Activated CD8-positive, alpha-beta memory T cell treated with anti-CD3 and anti-CD28 coated beads, Interleukin-2, amount 50 U/mL, for 4 hours (primary cell): Measurements from ENCODE around the gene DENND2A.

ENCODE experiments used
- DNase-seq: peaks from one replicate; pipeline ENCODE4 v3.0.0-alpha.2; 2020

DENND2A gene

DNA sequence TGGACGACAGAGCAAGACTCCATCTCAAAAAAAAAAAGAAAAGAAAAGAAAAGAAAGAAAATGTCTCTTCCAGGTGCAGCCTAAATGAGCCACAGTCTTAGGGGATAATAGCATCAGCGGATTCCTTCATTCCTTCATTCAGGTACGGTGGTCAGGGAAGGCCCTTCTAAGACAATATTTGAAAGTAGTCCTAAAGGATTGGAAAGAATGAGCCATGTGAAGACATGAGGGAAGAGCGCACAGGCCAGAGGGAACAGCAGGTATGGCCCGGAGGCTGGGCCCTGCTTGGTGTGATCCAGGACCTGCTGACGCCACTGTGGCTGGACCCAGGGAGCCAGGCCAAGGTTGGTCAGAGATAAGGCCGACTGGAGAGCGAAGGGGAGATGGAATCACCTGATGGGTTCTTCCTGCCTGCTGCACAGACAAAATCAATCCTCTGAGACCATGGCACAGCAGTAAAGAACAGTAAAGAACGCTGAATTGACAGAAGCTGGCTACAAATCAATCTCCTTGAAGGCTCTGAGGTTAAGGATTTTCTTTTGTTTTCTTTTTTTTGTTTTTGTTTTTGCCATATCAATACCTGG, 145.0 kb downstream of the DENND2A start:
- no peak for DNase-seq

DNA sequence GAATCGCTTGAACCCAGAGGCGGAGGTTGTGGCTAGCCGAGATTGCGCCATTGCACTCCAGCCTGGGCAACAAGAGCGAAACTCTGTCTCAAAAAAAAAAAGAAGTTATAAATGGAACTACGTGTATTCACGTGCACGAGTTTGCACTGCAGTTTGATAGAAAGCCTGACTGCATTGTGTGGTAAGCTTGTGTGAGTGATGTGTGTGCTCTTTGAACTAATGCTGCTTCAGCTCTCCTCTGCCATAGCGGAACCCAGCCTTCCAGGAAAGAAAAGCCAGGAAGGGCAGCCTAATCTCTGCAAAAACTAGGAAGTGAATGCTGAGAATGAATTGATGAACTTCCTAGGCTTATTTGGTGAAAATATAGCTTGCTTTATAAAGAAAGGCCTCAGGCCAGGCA, 145.7 kb downstream of the DENND2A start:
- DNase-seq, result no peak

DNA sequence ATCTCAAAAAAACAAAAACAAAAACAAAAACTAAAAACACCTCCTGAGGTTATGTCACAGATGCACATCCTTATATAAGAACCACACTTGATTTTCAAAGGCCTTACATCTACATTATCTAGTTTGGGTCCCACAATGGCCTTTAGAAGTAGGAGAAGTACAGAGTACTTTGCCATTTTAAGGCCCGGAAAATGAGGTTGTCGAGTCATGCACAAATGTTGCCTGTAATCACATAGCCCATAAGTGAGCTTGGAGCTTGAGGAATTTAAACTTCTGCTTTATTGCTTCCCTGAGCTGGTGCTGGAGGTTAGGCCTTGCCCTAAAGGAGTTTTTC, 151.6 kb downstream of the DENND2A start:
- no peak for DNase-seq

DNA sequence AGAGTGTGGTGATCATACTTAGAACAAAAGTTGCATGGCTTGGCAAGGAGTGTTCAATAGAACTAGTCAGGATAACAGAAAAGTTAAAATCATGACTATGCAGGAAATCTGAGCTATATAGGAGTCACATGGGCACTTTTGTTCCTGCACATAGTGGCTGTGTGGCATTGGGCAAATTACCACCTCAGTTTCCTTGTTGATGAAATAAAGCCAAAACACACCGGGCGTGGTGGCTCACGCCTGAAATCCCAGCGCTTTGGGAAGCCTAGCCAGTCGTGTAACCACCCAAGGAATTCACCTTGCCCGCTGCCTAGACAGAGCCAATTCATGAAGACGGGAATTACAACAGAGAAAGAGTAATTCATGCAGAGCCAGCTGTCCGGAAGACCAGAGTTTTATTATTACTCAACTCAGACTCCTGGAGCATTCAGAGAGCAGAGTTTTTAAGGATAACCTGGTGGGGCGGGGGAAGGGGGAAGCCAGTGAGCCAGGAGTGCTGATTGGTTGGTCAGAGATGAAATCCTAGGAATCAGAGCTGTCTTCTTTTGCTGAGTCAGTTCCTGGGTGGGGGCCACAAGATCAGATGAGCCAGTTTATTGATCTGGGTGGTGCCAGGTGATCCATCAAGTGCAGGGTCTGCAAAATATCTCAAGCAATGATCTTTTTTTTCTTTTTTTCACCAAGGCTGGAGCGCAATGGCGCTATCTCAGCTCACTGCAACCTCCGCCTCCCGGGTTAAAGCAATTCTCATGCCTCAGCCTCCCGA, 154.9 kb downstream of the DENND2A start:
- DNase-seq, result no peak

DNA sequence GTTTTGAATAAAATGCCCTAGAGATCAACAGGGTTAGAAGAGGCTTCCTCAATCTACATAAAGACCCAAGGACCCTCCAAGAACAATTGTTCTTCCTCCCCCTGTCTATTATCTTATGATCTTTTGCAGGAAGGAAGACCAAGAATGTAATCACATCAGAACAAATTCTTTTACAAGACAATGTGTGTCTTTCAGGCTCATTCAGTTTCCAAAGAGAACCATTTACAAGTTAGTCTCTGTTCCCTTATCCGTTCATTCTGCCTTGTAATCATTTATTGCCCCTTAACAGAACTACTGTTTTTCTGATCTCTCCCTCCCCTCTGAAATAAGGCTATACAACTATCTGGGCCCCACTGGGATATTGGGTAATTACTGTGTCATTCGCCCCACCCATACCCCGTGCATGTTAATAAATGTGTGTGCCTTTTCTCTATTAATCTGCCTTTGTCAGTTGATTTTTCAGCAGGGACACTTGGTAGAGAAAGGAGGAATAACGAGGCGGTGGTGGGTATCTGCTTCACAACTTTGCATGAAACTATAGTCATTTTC, 155.6 kb downstream of the DENND2A start:
- no peak for DNase-seq

DNA sequence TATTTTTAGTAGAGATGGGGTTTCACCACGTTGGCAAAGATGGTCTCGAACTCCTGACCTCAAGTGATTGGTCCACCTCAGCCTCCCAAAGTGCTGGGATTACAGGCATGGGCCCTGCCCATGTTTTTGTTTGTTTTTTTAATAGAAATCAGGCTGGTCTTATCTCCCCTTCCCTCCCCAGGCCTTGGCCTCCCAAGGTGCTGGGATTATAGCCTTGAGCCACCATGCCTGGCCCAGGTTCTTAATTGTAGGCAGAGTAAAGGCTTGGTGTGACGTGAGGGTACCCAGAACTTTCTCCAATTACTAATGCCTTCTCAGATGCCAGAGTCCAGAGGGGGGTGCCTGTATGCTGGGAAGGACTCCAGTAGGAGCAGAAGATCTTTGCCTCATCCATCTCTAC, 156.1 kb downstream of the DENND2A start:
- no peak for DNase-seq

DNA sequence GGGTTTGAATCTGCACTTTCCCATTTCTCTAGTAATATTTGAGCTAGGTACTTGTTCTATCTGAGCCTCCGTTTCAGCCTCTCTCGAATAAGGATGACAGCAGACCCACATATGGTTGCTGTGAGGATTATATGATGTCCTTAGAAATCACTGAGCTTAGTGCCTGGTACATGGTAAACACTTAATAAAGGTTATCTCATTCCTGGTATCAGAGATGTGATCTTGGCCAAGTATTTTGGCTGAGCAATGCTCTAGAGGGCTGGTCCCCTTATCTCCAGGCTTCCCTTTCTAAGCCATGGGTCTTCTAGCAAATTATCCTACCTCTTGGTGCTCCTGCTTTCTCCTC, 160.9 kb downstream of the DENND2A start:
- no peak for DNase-seq

DNA sequence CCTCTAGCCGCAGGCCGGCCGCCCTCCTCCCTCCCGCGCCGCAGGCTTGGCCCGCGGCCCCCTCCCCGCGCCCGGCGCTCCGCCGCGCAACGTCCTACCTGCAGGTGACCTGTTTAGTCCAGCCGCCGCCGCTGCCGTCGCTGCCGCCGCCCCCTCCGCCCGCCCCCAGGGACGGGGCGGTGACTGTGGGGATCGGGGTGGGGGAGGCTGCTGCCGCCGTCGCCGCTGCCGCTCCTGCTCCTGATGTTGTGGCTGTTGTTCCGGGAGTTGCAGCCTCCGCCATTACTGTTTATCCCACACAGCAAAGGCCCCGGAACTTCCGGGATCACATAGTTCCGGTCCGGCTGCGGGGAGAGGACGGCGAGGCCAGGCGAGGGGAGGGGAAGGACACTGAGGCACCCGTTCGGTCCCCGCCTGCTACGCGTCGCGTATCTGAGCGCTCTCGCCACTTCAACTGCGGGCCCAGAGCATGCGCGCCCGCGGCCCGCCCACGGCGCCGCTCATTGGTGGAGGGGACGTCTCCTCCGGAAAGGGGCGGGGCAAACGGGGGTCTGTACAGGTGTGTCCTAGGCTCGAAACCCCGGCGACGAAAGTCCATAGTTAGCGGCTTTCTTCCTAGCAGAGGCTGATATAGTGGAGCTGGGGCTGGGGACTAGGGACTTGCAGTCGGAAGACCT, 161.4 kb downstream of the DENND2A start, which contains the start of gene MKRN1:
Gene MKRN1 (minus strand): TSS at position 444 of the 677 bp plus-strand sequence. CDS start 161 bp downstream, at position 283.
- peak; percentile 96 for DNase-seq

DNA sequence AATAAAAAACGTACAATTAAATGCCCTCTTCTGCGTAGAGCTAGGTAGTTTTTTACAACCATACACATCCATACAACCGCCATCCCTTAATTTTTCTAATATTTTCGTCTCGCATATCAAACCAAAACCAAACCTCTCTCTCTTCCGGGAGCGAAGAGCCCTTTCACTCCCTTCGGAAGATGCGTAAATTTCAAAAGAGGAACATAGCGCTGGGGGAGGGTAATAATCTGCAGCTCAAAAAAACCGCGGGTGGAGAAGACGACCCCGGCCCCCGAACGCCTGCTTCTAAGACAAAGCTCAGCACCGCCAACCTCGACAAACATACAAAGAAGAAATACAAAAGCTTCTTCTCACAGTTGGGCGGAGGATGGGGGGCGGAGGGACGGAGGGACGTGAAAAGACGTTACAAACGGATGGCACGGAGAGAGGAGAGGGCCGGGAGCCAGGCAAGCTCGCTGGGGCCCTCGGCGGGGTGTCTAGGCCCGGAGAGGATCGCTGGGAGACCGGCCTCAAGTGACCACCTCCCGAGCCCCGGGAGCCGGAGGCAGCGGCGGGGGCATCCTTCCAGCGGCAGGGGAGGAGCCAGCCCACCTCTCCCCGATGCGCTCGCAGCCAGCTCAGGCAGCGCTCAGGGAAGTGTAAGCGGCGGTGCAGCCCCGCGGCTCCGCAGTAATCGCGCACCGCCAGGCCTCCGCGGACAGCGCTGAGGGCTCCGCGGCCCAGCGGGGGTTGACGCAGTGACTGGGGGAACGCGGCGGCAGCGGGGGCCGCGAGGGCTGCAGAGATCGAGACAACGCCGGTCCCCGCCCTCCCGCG, 162.2 kb downstream of the DENND2A start:
- DNase-seq, result peak; percentile 45

DNA sequence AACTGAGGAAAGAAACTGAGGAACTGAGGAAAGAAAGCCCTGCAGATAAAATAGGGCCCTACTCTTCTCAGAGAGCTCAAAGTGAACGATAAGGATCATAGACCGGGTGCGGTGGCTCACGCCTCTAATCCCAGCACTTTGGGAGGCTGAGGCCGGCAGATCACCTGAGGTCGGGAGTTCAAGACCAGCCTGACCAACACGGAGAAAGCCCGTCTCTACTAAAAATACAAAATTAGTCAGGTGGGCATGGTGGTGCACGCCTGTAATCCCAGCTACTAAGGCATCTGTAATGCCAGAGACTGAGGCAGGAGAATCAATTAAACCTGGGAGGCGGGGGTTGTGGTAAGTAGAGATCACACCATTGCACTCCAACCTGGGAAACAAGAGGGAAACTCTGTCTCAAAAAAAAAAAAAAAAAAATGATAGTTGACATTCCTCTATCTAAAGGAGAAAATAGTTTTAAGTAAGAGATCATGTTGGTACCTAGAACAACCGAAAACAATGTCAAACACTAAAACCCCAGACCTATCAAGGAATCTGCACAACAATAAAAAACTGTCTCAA, 163.8 kb downstream of the DENND2A start:
- DNase-seq, result no peak

DNA sequence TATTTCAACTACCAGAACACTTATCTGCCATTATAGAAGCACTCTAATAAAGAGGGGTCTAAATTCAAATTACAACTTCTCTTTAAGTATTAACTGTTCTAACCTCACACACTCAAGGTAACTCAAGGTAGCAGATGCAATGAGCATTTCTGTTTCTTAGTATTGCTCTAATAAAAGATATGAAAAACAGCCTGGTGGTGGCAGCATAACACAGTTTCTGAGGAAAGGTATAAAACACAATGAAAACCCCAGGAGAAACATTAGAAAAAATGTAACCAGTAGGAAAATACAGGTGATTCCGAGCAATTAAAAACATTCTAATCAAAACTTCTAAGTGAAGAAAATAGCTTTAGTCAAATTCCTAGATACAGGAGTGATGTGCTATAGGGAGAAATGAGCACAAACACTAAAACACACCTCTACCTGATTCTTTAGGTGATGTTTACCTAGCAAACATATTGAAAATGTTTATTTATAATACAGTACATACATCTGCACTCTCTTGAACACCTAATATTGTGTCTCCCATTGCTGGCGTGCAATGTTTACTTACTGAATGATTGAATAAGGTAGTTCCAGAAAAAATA, 164.8 kb downstream of the DENND2A start:
- peak; percentile 47 for DNase-seq
